ENCODE results near the gene ADCY5. TPM values are rescaled to one million over a fixed set of nuclear protein-coding genes. Genes with fewer than 3 reads are reported as not detected.

Gene ADCY5
- total RNA-seq, 4 donors from 2014 or later = 13.3 to 27.4 (median 21.7) TPM

GRCh38 chr3:123385499-123385898 is 63.4 kb downstream of the ADCY5 start:
- 90 to 92% methylated on average over 4 of the region's 4 CpGs for WGBS, 2 donors
- H3K27me3 ChIP-seq = no peaks in the 10 kb centered on the region
- H3K4me1 ChIP-seq = peaks cover 0 to 8% (median 0%) of the 10 kb centered on the region in 4 donors
- DNase-seq (ENCODE audit: low spot score in 2 of 2) = no peak
- H3K9me3 ChIP-seq = no peaks in the 10 kb centered on the region
- no peaks in the 10 kb centered on the region for H3K36me3 ChIP-seq
- TF ChIP-seq POLR2A (IDR thresholded peaks at IDR 0.05) = no peak
- TF ChIP-seq CTCF (IDR thresholded peaks at IDR 0.05) = no peak
- TF ChIP-seq EP300 (IDR thresholded peaks at IDR 0.05) = no peak
- no peak overlapping the region for H3K4me3 ChIP-seq
- no peak overlapping the region for H3K27ac ChIP-seq

GRCh38 chr3:123385001-123385401 is 63.9 kb downstream of the ADCY5 start:
- Histone ChIP-seq H3K36me3 (no peaks in the 10 kb centered on the region), H3K4me3 (no peak overlapping the region), H3K4me1 (peaks cover 0 to 8% (median 0%) of the 10 kb centered on the region in 4 donors), H3K27me3 (no peaks in the 10 kb centered on the region), H3K27ac (peak overlapping the region in 1 of 4 donors; percentile 19), H3K9me3 (no peaks in the 10 kb centered on the region)
- 52 to 58% methylated on average over 9 of the region's 9 CpGs for WGBS, 2 donors
- DNase-seq (ENCODE audit: low spot score in 2 of 2) = no peak
- no peak for TF ChIP-seq EP300 (IDR thresholded peaks at IDR 0.05)
- no peak for TF ChIP-seq CTCF (IDR thresholded peaks at IDR 0.05)
- no peak for TF ChIP-seq POLR2A (IDR thresholded peaks at IDR 0.05)

DNA sequence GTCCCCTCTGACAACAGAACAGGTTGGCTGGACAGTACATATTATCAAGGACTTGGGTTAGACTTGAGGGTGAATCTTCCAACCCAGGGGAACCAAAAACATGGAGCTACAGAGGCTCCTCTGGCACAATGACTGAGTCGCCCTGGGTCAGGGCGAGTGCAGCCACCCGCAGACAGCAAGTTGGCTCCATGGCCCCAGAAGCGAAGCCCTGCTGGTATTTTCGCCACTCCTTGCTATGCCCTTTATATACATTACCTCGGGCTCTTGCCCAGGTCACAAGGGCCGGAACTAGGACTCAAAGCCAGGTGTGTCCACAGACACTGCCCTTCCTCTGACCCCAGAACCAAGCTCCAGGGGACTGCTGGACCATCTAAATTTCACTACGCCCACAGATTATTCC is 64.6 kb downstream of the ADCY5 start:
- H3K36me3 ChIP-seq = no peaks in the 10 kb centered on the region
- TF ChIP-seq EP300 (IDR thresholded peaks at IDR 0.05) (no peak), CTCF (IDR thresholded peaks at IDR 0.05) (no peak), POLR2A (IDR thresholded peaks at IDR 0.05) (no peak)
- H3K4me3 ChIP-seq = no peak overlapping the region
- DNase-seq (ENCODE audit: low spot score in 2 of 2) = no peak
- H3K27me3 ChIP-seq = no peaks in the 10 kb centered on the region
- no peak overlapping the region for H3K27ac ChIP-seq
- H3K4me1 ChIP-seq = peaks cover 0 to 4% (median 0%) of the 10 kb centered on the region in 4 donors
- H3K9me3 ChIP-seq = no peaks in the 10 kb centered on the region
- WGBS, 2 donors = 91 to 93% methylated on average over 7 to 8 of the region's 8 CpGs

GRCh38 chr3:123383091-123384053 is 65.5 kb downstream of the ADCY5 start:
- Histone ChIP-seq H3K4me3 (no peak overlapping the region), H3K36me3 (no peaks in the 10 kb centered on the region), H3K9me3 (no peaks in the 10 kb centered on the region), H3K4me1 (peaks cover 0 to 4% (median 0%) of the 10 kb centered on the region in 4 donors), H3K27me3 (no peaks in the 10 kb centered on the region), H3K27ac (no peak overlapping the region)
- DNase-seq (ENCODE audit: low spot score in 2 of 2) = no peak
- no peak for TF ChIP-seq EP300 (IDR thresholded peaks at IDR 0.05)
- no peak for TF ChIP-seq CTCF (IDR thresholded peaks at IDR 0.05)
- TF ChIP-seq POLR2A (IDR thresholded peaks at IDR 0.05) = no peak
- WGBS, 2 donors = 70 to 74% methylated on average over 26 of the region's 26 CpGs

DNA sequence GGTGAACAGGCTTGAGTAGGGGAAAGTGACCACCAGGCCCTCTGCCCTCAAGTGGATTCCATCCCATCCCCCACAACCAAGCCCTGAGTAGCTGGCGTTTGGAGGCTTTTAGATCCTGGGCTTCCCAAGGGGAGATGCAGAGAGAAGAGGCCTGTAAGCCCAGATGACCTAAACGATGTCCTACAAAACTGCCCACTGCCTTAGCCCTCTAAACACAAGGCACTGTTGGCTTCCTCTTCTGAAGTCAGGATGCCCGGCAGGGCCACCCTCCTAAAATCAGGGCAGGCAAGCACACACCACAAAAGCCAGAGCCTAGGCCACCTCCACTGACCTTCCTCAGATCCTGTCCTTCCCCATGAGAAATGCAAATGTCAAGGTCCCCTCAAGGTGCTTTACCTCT is 68.6 kb downstream of the ADCY5 start:
- Histone ChIP-seq H3K27ac (no peak overlapping the region), H3K36me3 (no peaks in the 10 kb centered on the region), H3K4me1 (peaks cover 0 to 5% (median 0%) of the 10 kb centered on the region in 4 donors), H3K9me3 (no peaks in the 10 kb centered on the region), H3K27me3 (no peaks in the 10 kb centered on the region), H3K4me3 (no peak overlapping the region)
- 63 to 72% methylated on average over 3 of the region's 3 CpGs for WGBS, 2 donors
- TF ChIP-seq EP300 (IDR thresholded peaks at IDR 0.05) (no peak), POLR2A (IDR thresholded peaks at IDR 0.05) (no peak), CTCF (IDR thresholded peaks at IDR 0.05) (no peak)
- no peak for DNase-seq (ENCODE audit: low spot score in 2 of 2)
